Fibroblast of lung (primary cell): ENCODE results near the gene TRAFD1.

Source experiments
- CTCF ChIP-seq, 2 donors: IDR thresholded peaks in 1 of 2; conservative IDR thresholded peaks in 1 of 2; 1 replicate in 1 of 2; 2 replicates in 1 of 2; pipeline ENCODE4 v1.5.1; 2011 to 2012; ENCODE audit warnings: low read length in 2 of 2, control low read depth in 1 of 2, inconsistent platforms in 1 of 2, low read depth in 1 of 2, mild to moderate bottlenecking in 1 of 2
- EZH2 ChIP-seq: IDR thresholded peaks from 2 replicates; pipeline ENCODE4 v1.5.1; 2012; ENCODE audit warnings: low read length, control low read depth, mild to moderate bottlenecking; ENCODE audit errors: missing control alignments

GRCh38 chr12:112182499-112182898, 57.1 kb downstream of the TRAFD1 start:
- no peak for TF ChIP-seq CTCF (conservative IDR thresholded peaks at IDR 0.05 in 1 of 2, IDR thresholded peaks at IDR 0.05 in 1 of 2; ENCODE audit: low read depth in 1 of 2, low read length in 2 of 2)
- no peak for TF ChIP-seq EZH2
